Naive thymus-derived CD8-positive, alpha-beta T cell (primary cell): ENCODE data around the gene TGOLN2. TPM values are rescaled to one million over a fixed set of nuclear protein-coding genes. Genes with fewer than 3 reads are reported as not detected.

Experiments
- ATAC-seq, 2 donors: fragments of 150-1000 bp; cut with Tn5 transposase in 1 of 2; sonication (Bioruptor Pico), chemical (Tn5 transposase) in 1 of 2; 1 replicate in 1 of 2; 2 replicates in 1 of 2; pipeline ENCODE4 v1.10.0; 2021; ENCODE audit warnings: mild to moderate bottlenecking in 2 of 2, moderate library complexity in 2 of 2
- POLR2A ChIA-PET: fragments of 350-600 bp; sonication (Branson Sonifier 250); formaldehyde crosslinking; loops from one replicate; lab custom pipeline; 2021; ENCODE audit warnings: antibody characterized with exemption; lab: Charles Lee
- DNase-seq, 10 donors: peaks; one replicate each; pipeline versions ENCODE4 v3.0.0 to v3.0.0-alpha.2; 2020 to 2022
- H3K27ac Mint-ChIP-seq, 10 donors: one replicate each; pipeline ENCODE4 v1.8.0; 2020 to 2022; ENCODE audit warnings: mild to moderate bottlenecking in 10 of 10, mixed read lengths in 10 of 10, moderate library complexity in 4 of 10, inconsistent platforms in 1 of 10
- H3K27me3 Mint-ChIP-seq, 5 donors: one replicate each; pipeline ENCODE4 v1.8.0; 2021 to 2022; ENCODE audit warnings: mixed read lengths in 5 of 5
- H3K36me3 Mint-ChIP-seq, 3 donors: one replicate each; pipeline ENCODE4 v1.8.0; 2020 to 2022; ENCODE audit warnings: mixed read lengths in 3 of 3, mild to moderate bottlenecking in 2 of 3, inconsistent platforms in 1 of 3
- H3K4me1 Mint-ChIP-seq, 4 donors: one replicate each; pipeline ENCODE4 v1.8.0; 2021 to 2022; ENCODE audit warnings: mixed read lengths in 4 of 4
- H3K4me3 Mint-ChIP-seq, 10 donors: one replicate each; pipeline ENCODE4 v1.8.0; 2020 to 2022; ENCODE audit warnings: mild to moderate bottlenecking in 10 of 10, mixed read lengths in 10 of 10, moderate library complexity in 6 of 10, inconsistent platforms in 1 of 10
- H3K9me3 Mint-ChIP-seq, 9 donors: one replicate each; pipeline ENCODE4 v1.8.0; 2020 to 2022; ENCODE audit warnings: mixed read lengths in 9 of 9, mild to moderate bottlenecking in 3 of 9, inconsistent platforms in 1 of 9, moderate library complexity in 1 of 9
- polyA plus RNA-seq, 3 donors: library from polyadenylated mRNA; unstranded; fragments of 300-500 nt; fragmentation: Illumina TruSeq; gene quantifications; one replicate each; pipeline ENCODE4 v1.2.3, GENCODE V29; 2021
- total RNA-seq, 8 experiments: library from RNA in 2 of 8; stranded (reverse) in 2 of 8; gene quantifications; one replicate each; pipeline ENCODE4 v1.2.3 and lab custom pipeline; 2021 to 2026

TGOLN2 gene
- total and polyA plus RNA-seq, 5 experiments from 2014 or later, result 55.6 to 227 (median 80.0) TPM

GRCh38 chr2:85303780-85304531 is 23.8 kb downstream of the TGOLN2 start:
- no peak for ATAC-seq
- H3K27ac Mint-ChIP-seq, result peak overlapping the region in 3 of 10 donors; percentile 43 to 73 (median 53)

GRCh38 chr2:85302121-85302520 is 25.7 kb downstream of the TGOLN2 start:
- Mint-ChIP-seq H3K9me3 (no peaks in the 10 kb centered on the region), H3K27me3 (peaks cover 0 to 5% (median 0%) of the 10 kb centered on the region in 5 donors), H3K4me3 (no peak overlapping the region), H3K27ac (no peak overlapping the region), H3K4me1 (peaks cover 5 to 23% (median 14%) of the 10 kb centered on the region in 4 donors), H3K36me3 (no peaks in the 10 kb centered on the region)
- POLR2A ChIA-PET, result interaction anchor here (3.6 kb wide), 1 partner anchor 25 kb away, joined by 17 read pairs; the partner anchor contains the start of gene TGOLN2
- no peak for DNase-seq
- ATAC-seq, result no peak

More at GRCh38 chr2:85303780-85304531, 23.8 kb downstream of the TGOLN2 start:
- peaks cover 0 to 4% (median 0%) of the 10 kb centered on the region in 5 donors for H3K27me3 Mint-ChIP-seq
- POLR2A ChIA-PET, result interaction anchor here (1.0 kb wide), 1 partner anchor 51 kb away, joined by 3 read pairs; the partner anchor contains the start of genes ELMOD3 and RETSAT
- no peaks in the 10 kb centered on the region for H3K9me3 Mint-ChIP-seq
- no peaks in the 10 kb centered on the region for H3K36me3 Mint-ChIP-seq
- H3K4me1 Mint-ChIP-seq, result peaks cover 11 to 39% (median 27%) of the 10 kb centered on the region in 4 donors
- DNase-seq, result no peak
- peak overlapping the region in 1 of 10 donors; percentile 29 for H3K4me3 Mint-ChIP-seq

- POLR2A ChIA-PET, result interaction anchor here (0.6 to 1.8 kb wide), 3 partner anchors 19 to 410 kb away, joined by 3 to 8 read pairs (median 4); partner anchors contain the start of gene TGOLN2
- H3K27me3 Mint-ChIP-seq, result no peaks in the 10 kb centered on the region
- peak overlapping the region; percentile 75 to 93 (median 88) for H3K27ac Mint-ChIP-seq
- peak overlapping the region; percentile 50 to 81 (median 60) for H3K4me3 Mint-ChIP-seq
- ATAC-seq, result peak; percentile 23 to 58
- H3K4me1 Mint-ChIP-seq, result peaks cover 10 to 22% (median 20%) of the 10 kb centered on the region in 4 donors
- DNase-seq, result peak in 1 of 10 donors; percentile 49
- no peaks in the 10 kb centered on the region for H3K9me3 Mint-ChIP-seq
- H3K36me3 Mint-ChIP-seq, result no peaks in the 10 kb centered on the region
Observed at GRCh38 chr2:85291425-85292023, 36.3 kb downstream of the TGOLN2 start.

- Mint-ChIP-seq H3K27me3 (no peaks in the 10 kb centered on the region), H3K36me3 (no peaks in the 10 kb centered on the region), H3K27ac (no peak overlapping the region), H3K4me3 (no peak overlapping the region), H3K4me1 (peaks cover 10 to 28% (median 24%) of the 10 kb centered on the region in 4 donors), H3K9me3 (no peaks in the 10 kb centered on the region)
- POLR2A ChIA-PET, result no interaction called here
- DNase-seq, result no peak
- ATAC-seq, result no peak
Observed at GRCh38 chr2:85288244-85288725, 39.5 kb downstream of the TGOLN2 start.

- Mint-ChIP-seq H3K27me3 (no peaks in the 10 kb centered on the region), H3K9me3 (no peaks in the 10 kb centered on the region), H3K4me1 (peaks cover 7 to 26% (median 24%) of the 10 kb centered on the region in 4 donors), H3K27ac (no peak overlapping the region), H3K36me3 (no peaks in the 10 kb centered on the region), H3K4me3 (no peak overlapping the region)
- DNase-seq (no peak), ATAC-seq (no peak)
- POLR2A ChIA-PET, result no interaction called here
Observed at GRCh38 chr2:85287721-85288120, 40.1 kb downstream of the TGOLN2 start.

- ATAC-seq, result no peak
- H3K27ac Mint-ChIP-seq, result peak overlapping the region in 4 of 10 donors; percentile 5 to 36 (median 18)
- POLR2A ChIA-PET, result no interaction called here
- H3K4me1 Mint-ChIP-seq, result peaks cover 7 to 25% (median 23%) of the 10 kb centered on the region in 4 donors
- no peaks in the 10 kb centered on the region for H3K36me3 Mint-ChIP-seq
- H3K9me3 Mint-ChIP-seq, result no peaks in the 10 kb centered on the region
- DNase-seq, result no peak
- no peaks in the 10 kb centered on the region for H3K27me3 Mint-ChIP-seq
- no peak overlapping the region for H3K4me3 Mint-ChIP-seq
Observed at GRCh38 chr2:85286918-85287317, 40.9 kb downstream of the TGOLN2 start.

GRCh38 chr2:85283641-85284040 is 44.1 kb downstream of the TGOLN2 start:
- H3K27me3 Mint-ChIP-seq, result no peaks in the 10 kb centered on the region
- H3K9me3 Mint-ChIP-seq, result no peaks in the 10 kb centered on the region
- ATAC-seq, result no peak
- H3K4me1 Mint-ChIP-seq, result peaks cover 3 to 11% (median 8%) of the 10 kb centered on the region in 4 donors
- no peak overlapping the region for H3K4me3 Mint-ChIP-seq
- no peaks in the 10 kb centered on the region for H3K36me3 Mint-ChIP-seq
- peak overlapping the region in 1 of 10 donors; percentile 24 for H3K27ac Mint-ChIP-seq
- DNase-seq, result no peak
- POLR2A ChIA-PET, result no interaction called here

GRCh38 chr2:85282914-85283313 is 44.9 kb downstream of the TGOLN2 start:
- no peaks in the 10 kb centered on the region for H3K9me3 Mint-ChIP-seq
- POLR2A ChIA-PET, result no interaction called here
- peaks cover 3 to 11% (median 8%) of the 10 kb centered on the region in 4 donors for H3K4me1 Mint-ChIP-seq
- ATAC-seq (no peak), DNase-seq (no peak)
- no peaks in the 10 kb centered on the region for H3K36me3 Mint-ChIP-seq
- H3K27me3 Mint-ChIP-seq, result no peaks in the 10 kb centered on the region
- H3K4me3 Mint-ChIP-seq, result no peak overlapping the region
- peak overlapping the region in 1 of 10 donors; percentile 22 for H3K27ac Mint-ChIP-seq

GRCh38 chr2:85281553-85281952 is 46.2 kb downstream of the TGOLN2 start:
- Mint-ChIP-seq H3K4me1 (peaks cover 0 to 6% (median 5%) of the 10 kb centered on the region in 4 donors), H3K36me3 (no peaks in the 10 kb centered on the region), H3K27ac (no peak overlapping the region), H3K4me3 (no peak overlapping the region), H3K9me3 (no peaks in the 10 kb centered on the region), H3K27me3 (peaks cover 0 to 4% (median 0%) of the 10 kb centered on the region in 5 donors)
- no peak for DNase-seq
- ATAC-seq, result no peak
- POLR2A ChIA-PET, result no interaction called here

GRCh38 chr2:85278361-85278760 is 49.4 kb downstream of the TGOLN2 start:
- H3K9me3 Mint-ChIP-seq, result no peaks in the 10 kb centered on the region
- H3K36me3 Mint-ChIP-seq, result no peaks in the 10 kb centered on the region
- ATAC-seq (no peak), DNase-seq (no peak)
- H3K4me1 Mint-ChIP-seq, result peaks cover 0 to under 1% (median 0%) of the 10 kb centered on the region in 4 donors
- H3K27ac Mint-ChIP-seq, result no peak overlapping the region
- no peak overlapping the region for H3K4me3 Mint-ChIP-seq
- POLR2A ChIA-PET, result no interaction called here
- H3K27me3 Mint-ChIP-seq, result peaks cover 0 to 7% (median 0%) of the 10 kb centered on the region in 5 donors

GRCh38 chr2:85277416-85278158 is 50.2 kb downstream of the TGOLN2 start:
- peaks cover 0 to 9% (median 1%) of the 10 kb centered on the region in 5 donors for H3K27me3 Mint-ChIP-seq
- no peaks in the 10 kb centered on the region for H3K9me3 Mint-ChIP-seq
- no peak for DNase-seq
- no peaks in the 10 kb centered on the region for H3K36me3 Mint-ChIP-seq
- no peaks in the 10 kb centered on the region for H3K4me1 Mint-ChIP-seq
- POLR2A ChIA-PET, result no interaction called here
- no peak overlapping the region for H3K27ac Mint-ChIP-seq
- no peak overlapping the region for H3K4me3 Mint-ChIP-seq
- ATAC-seq, result no peak

GRCh38 chr2:85276571-85277118 is 51.1 kb downstream of the TGOLN2 start:
- Mint-ChIP-seq H3K36me3 (no peaks in the 10 kb centered on the region), H3K9me3 (no peaks in the 10 kb centered on the region), H3K27me3 (peaks cover 0 to 10% (median 1%) of the 10 kb centered on the region in 5 donors), H3K27ac (no peak overlapping the region), H3K4me3 (no peak overlapping the region), H3K4me1 (no peaks in the 10 kb centered on the region)
- POLR2A ChIA-PET, result no interaction called here
- DNase-seq, result no peak
- no peak for ATAC-seq
